Measurements from ENCODE around the gene PSD2.
A peak's percentile ranks its signal among the peaks of the same experiment; 100 is the strongest.

PSD2 gene

GRCh38 chr5:139839918-139840317 lies 44.3 kb downstream of the PSD2 start:
- no peak for DNase-seq

GRCh38 chr5:139841549-139841948 lies 45.9 kb downstream of the PSD2 start:
- no peak for DNase-seq

- DNase-seq: no peak
Measured at GRCh38 chr5:139842321-139842720, 46.7 kb downstream of the PSD2 start.

GRCh38 chr5:139843991-139844390 lies 48.4 kb downstream of the PSD2 start:
- DNase-seq: no peak

- DNase-seq: peak; percentile 88
Measured at GRCh38 chr5:139844472-139845145, 49.0 kb downstream of the PSD2 start.

- DNase-seq: no peak
Measured at GRCh38 chr5:139845846-139846681, 50.5 kb downstream of the PSD2 start.

GRCh38 chr5:139847091-139847490 lies 51.5 kb downstream of the PSD2 start:
- DNase-seq: no peak

- no peak for DNase-seq
Measured at GRCh38 chr5:139847790-139848507, 52.3 kb downstream of the PSD2 start.

- DNase-seq: no peak
Measured at GRCh38 chr5:139848508-139849100, 53.0 kb downstream of the PSD2 start.

- no peak for DNase-seq
Measured at GRCh38 chr5:139849501-139849900, 53.9 kb downstream of the PSD2 start.

GRCh38 chr5:139849942-139850341 lies 54.3 kb downstream of the PSD2 start:
- DNase-seq: no peak

GRCh38 chr5:139850423-139851016 lies 54.9 kb downstream of the PSD2 start:
- no peak for DNase-seq

GRCh38 chr5:139851558-139851957 lies 56.0 kb downstream of the PSD2 start:
- DNase-seq: no peak

GRCh38 chr5:139852696-139853095 lies 57.1 kb downstream of the PSD2 start:
- DNase-seq: no peak

GRCh38 chr5:139854029-139854605 lies 58.5 kb downstream of the PSD2 start:
- DNase-seq: no peak

GRCh38 chr5:139854953-139855352 lies 59.3 kb downstream of the PSD2 start:
- no peak for DNase-seq

- DNase-seq: no peak
Measured at GRCh38 chr5:139855451-139855850, 59.8 kb downstream of the PSD2 start.

GRCh38 chr5:139855946-139856540 lies 60.4 kb downstream of the PSD2 start:
- no peak for DNase-seq

GRCh38 chr5:139856714-139857113 lies 61.1 kb downstream of the PSD2 start:
- no peak for DNase-seq

- no peak for DNase-seq
Measured at GRCh38 chr5:139859013-139859412, 63.4 kb downstream of the PSD2 start.

- DNase-seq: no peak
Measured at GRCh38 chr5:139861021-139861888, 65.6 kb downstream of the PSD2 start.

Data from NCI-H82 (cell line).